Stimulated activated naive CD8-positive, alpha-beta T cell treated with anti-CD3 and anti-CD28 coated beads, Interleukin-15, Interleukin-2, amounts not matched to agents 100 ng/mL and 50 ng/mL, for 24 hours (primary cell): ENCODE data around the gene ITPR2.
"Not testable (repeated sequence)": the region's sequence is repeated elsewhere in the genome, so short reads cannot be mapped to it uniquely, and the experiment has no call there.

ENCODE experiments used
- H3K27ac Mint-ChIP-seq: one replicate; pipeline ENCODE4 v1.8.0; 2021; ENCODE audit warnings: mild to moderate bottlenecking, mixed read lengths
- H3K27me3 Mint-ChIP-seq: one replicate; pipeline ENCODE4 v1.8.0; 2021; ENCODE audit warnings: mixed read lengths
- H3K36me3 Mint-ChIP-seq: one replicate; pipeline ENCODE4 v1.8.0; 2021; ENCODE audit warnings: low read depth, mixed read lengths
- H3K4me1 Mint-ChIP-seq: one replicate; pipeline ENCODE4 v1.8.0; 2021; ENCODE audit warnings: low read depth, mixed read lengths
- H3K4me3 Mint-ChIP-seq: one replicate; pipeline ENCODE4 v1.8.0; 2021; ENCODE audit warnings: mild to moderate bottlenecking, mixed read lengths
- H3K9me3 Mint-ChIP-seq: one replicate; pipeline ENCODE4 v1.8.0; 2021; ENCODE audit warnings: mixed read lengths

Gene ITPR2

DNA sequence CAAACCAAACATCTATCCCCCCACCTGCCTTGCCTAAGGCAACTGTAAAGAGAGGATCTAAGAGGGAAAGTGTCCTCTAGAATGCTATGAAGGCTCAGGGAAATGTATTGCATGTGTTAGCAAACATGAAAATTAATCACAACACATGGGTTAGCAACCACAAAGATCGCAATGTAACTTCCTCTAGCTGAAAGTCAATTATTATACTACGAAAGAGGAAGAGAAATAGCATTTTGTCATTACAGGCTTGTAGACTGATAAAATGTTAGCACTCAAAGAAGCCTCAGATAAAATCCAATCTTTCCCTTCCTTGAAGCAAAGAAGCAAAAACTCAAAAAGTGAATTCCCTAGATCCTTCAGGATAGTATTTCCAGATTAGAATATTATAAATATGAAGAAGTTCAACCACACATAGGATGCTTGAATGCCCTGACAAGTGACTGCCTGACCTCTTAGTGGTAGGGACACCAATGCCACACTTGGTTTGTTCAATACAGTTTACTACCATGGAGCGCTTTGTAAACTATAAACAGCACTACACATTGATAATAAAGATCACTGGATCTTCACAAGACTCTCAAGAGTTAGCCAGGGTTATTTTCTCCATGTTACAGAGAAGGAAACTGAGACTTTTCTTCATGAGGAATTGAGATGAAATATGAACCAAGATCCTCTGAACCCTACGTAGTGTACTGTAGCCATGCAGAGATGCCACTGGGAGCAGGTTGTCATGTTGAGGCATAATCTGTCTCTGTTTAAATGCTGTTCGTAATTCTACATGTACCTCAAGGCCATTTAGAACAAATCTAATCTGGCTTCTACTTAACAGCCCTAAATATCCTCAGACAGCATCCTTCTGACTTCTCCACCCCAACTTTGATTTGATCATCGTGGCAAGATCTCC, 100.7 kb downstream of the ITPR2 start:
- Mint-ChIP-seq H3K9me3 (peaks cover 3% of the 10 kb centered on the region), H3K27ac (peak overlapping the region; percentile 6)

GRCh38 chr12:26730481-26731350, 102.3 kb downstream of the ITPR2 start:
- Mint-ChIP-seq H3K36me3 (peaks cover 16% of the 10 kb centered on the region), H3K4me3 (no peak overlapping the region), H3K27ac (peak overlapping the region; percentile 19), H3K9me3 (peaks cover 3% of the 10 kb centered on the region), H3K27me3 (no peaks in the 10 kb centered on the region), H3K4me1 (peaks cover 85% of the 10 kb centered on the region)

More for the DNA sequence above, 100.7 kb downstream of the ITPR2 start:
- peaks cover 15% of the 10 kb centered on the region for H3K36me3 Mint-ChIP-seq
- no peak overlapping the region for H3K4me3 Mint-ChIP-seq
- peaks cover 83% of the 10 kb centered on the region for H3K4me1 Mint-ChIP-seq
- H3K27me3 Mint-ChIP-seq: no peaks in the 10 kb centered on the region

DNA sequence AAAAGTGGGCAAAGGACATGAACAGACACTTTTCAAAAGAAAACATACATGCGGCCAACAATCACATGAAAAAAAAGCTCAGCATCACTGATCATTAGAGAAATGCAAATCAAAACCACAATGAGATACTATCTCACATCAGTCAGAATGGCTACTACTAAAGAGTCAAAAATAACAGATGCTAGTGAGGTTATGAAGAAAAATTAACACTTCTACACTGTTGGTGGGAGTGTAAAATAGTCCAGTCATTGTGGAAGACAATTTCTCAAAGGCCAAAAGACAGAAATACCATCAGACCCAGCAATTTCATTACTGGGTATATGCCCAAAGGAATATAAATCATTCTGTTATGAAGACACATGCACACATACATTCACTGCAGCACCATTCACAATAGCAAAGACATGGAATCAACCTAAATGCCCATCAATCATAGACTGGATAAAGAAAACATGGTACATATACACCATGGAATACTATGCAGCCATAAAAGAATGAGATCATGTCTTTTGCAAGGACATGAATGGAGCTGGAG, 103.8 kb downstream of the ITPR2 start:
- Mint-ChIP-seq H3K27ac (peak overlapping the region; percentile 66), H3K36me3 (peaks cover 28% of the 10 kb centered on the region), H3K4me1 (peaks cover 87% of the 10 kb centered on the region), H3K4me3 (peak overlapping the region; percentile 39)
- not testable (repeated sequence) for H3K9me3 Mint-ChIP-seq, H3K27me3 Mint-ChIP-seq

DNA sequence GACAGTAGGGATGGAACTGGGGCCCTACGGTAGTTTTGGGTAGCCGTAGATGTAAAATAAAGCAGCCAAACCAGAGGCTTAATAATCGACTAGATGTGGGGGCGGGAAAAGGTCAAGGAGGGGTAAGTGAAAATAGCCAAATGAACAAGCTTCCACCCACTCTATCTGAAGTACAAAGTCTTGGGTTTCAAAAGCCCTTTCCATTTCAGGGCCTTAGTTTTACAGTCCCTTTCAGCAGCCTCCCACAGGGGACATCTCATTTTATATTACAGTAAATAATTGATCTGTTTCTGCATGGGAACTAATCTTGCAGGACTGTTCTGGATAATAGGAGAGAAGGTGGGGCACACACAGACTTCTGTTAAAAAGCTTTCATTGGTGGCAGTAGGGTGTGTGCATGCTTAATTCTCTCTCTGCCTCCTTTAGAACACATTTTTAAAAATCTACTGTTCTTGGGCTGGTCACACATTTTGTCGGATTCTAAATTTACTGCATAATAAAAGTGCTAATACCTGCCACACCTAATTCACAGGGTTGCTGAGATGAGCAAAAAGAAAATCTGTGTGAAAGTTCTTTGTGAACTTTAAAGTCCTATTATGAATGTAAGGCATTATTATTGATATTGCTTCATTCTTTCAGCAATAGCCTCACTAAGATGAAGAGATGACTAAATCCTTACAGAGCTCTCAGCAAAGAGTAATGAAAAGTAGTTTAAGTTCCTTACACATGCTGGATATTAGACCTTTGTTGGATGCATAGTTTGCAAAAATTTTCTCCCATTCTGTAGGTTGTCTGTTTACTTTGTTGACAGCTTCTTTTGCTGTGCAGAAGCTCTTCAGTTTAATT, 104.6 kb downstream of the ITPR2 start:
- Mint-ChIP-seq H3K4me3 (peak overlapping the region; percentile 39), H3K27me3 (no peaks in the 10 kb centered on the region), H3K9me3 (peaks cover 3% of the 10 kb centered on the region), H3K27ac (peak overlapping the region; percentile 66), H3K36me3 (peaks cover 35% of the 10 kb centered on the region), H3K4me1 (peaks cover 88% of the 10 kb centered on the region)

- Mint-ChIP-seq H3K4me3 (peak overlapping the region; percentile 20), H3K9me3 (peaks cover 2% of the 10 kb centered on the region), H3K27me3 (no peaks in the 10 kb centered on the region), H3K36me3 (peaks cover 41% of the 10 kb centered on the region), H3K4me1 (peaks cover 88% of the 10 kb centered on the region), H3K27ac (peak overlapping the region; percentile 66)
Observed at GRCh38 chr12:26727482-26728204, 105.4 kb downstream of the ITPR2 start.

DNA sequence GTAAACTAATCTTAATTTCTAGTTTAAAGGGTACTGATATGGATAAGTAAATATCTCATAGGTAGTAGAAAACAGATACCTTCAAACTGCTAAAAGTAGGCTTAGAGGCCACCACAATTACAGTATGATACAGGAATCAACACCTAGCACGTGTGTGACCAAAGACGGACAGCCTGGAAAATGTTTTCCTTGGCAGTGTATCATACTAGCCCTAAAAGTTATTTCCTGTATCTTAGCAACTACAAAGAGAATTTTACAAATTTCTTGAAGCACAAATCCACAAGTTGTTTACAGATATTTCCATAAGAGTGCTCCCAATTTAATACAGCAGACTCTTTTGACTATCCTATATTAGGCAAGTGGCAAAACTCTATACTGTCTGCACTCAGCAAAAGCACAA, 106.0 kb downstream of the ITPR2 start:
- Mint-ChIP-seq H3K9me3 (no peaks in the 10 kb centered on the region), H3K36me3 (peaks cover 48% of the 10 kb centered on the region), H3K4me1 (peaks cover 84% of the 10 kb centered on the region), H3K27me3 (no peaks in the 10 kb centered on the region), H3K27ac (no peak overlapping the region), H3K4me3 (no peak overlapping the region)

- H3K4me3 Mint-ChIP-seq: no peak overlapping the region
- no peaks in the 10 kb centered on the region for H3K27me3 Mint-ChIP-seq
- no peaks in the 10 kb centered on the region for H3K9me3 Mint-ChIP-seq
- peaks cover 73% of the 10 kb centered on the region for H3K4me1 Mint-ChIP-seq
- no peak overlapping the region for H3K27ac Mint-ChIP-seq
- peaks cover 53% of the 10 kb centered on the region for H3K36me3 Mint-ChIP-seq
Observed at GRCh38 chr12:26725276-26725916, 107.6 kb downstream of the ITPR2 start.

GRCh38 chr12:26724309-26724702, 108.7 kb downstream of the ITPR2 start:
- Mint-ChIP-seq H3K4me1 (peaks cover 62% of the 10 kb centered on the region), H3K27ac (no peak overlapping the region), H3K9me3 (no peaks in the 10 kb centered on the region), H3K36me3 (peaks cover 50% of the 10 kb centered on the region), H3K27me3 (no peaks in the 10 kb centered on the region), H3K4me3 (no peak overlapping the region)

GRCh38 chr12:26723379-26724308, 109.3 kb downstream of the ITPR2 start:
- Mint-ChIP-seq H3K27ac (no peak overlapping the region), H3K4me1 (peaks cover 55% of the 10 kb centered on the region), H3K27me3 (no peaks in the 10 kb centered on the region), H3K9me3 (no peaks in the 10 kb centered on the region), H3K4me3 (no peak overlapping the region), H3K36me3 (peaks cover 46% of the 10 kb centered on the region)

DNA sequence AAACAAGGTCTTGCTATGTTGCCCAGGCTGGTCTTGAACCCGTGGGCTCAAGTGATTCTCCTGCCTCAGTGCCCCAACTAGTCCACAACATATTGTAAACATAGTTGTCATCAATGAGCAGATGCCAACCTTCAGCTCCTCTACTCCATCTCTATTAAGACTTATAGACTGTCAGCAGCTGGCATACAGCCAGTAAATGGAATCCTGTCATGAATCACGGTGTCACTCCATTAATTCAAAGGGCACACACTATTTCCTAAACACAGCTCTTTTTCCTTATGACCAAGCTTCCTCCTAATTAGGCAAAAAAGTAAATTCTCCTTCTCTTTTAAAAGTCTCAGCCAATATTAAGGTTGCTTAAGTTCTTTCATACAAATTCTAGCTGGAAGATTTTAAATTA, 111.2 kb downstream of the ITPR2 start:
- H3K4me1 Mint-ChIP-seq: peaks cover 37% of the 10 kb centered on the region

GRCh38 chr12:26719852-26720251, 113.1 kb downstream of the ITPR2 start:
- H3K27me3 Mint-ChIP-seq: no peaks in the 10 kb centered on the region
- peaks cover 52% of the 10 kb centered on the region for H3K36me3 Mint-ChIP-seq
- H3K9me3 Mint-ChIP-seq: no peaks in the 10 kb centered on the region
- no peak overlapping the region for H3K4me3 Mint-ChIP-seq
- no peak overlapping the region for H3K27ac Mint-ChIP-seq
- peaks cover 27% of the 10 kb centered on the region for H3K4me1 Mint-ChIP-seq

More for the DNA sequence above, 111.2 kb downstream of the ITPR2 start:
- Mint-ChIP-seq H3K36me3 (peaks cover 49% of the 10 kb centered on the region), H3K27ac (no peak overlapping the region), H3K9me3 (no peaks in the 10 kb centered on the region), H3K4me3 (no peak overlapping the region), H3K27me3 (no peaks in the 10 kb centered on the region)

DNA sequence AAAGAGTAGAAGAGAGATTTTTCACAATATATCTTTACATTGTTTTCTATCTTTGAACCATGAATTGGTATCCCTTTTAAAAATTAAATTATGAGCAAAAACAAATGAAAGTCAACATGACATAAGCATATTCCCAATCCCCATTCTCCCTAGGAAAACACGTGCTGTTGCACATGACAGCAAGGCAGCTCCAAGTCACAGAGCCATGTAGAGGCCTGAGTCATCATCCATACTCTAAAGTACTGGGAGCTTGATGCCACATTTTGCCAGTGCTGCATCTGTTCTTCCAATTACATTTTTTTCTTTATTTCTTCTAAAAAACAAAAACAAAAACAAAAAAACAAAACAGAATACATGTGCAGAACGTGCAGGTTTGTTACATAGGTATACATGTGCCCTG, 115.2 kb downstream of the ITPR2 start:
- Mint-ChIP-seq H3K4me3 (no peak overlapping the region), H3K27ac (no peak overlapping the region), H3K9me3 (no peaks in the 10 kb centered on the region), H3K36me3 (peaks cover 49% of the 10 kb centered on the region), H3K4me1 (peaks cover 6% of the 10 kb centered on the region), H3K27me3 (no peaks in the 10 kb centered on the region)
